GM21529 (cell line): ENCODE data around the gene WFS1.

Experiments used
- ATAC-seq: cut with Tn5 transposase; IDR thresholded peaks from one replicate; pipeline ENCODE4 v1.9.1; 2021; ENCODE audit not compliant: unreplicated experiment

The WFS1 gene

GRCh38 chr4:6337331-6337935 is 67.8 kb downstream of the WFS1 start:
- no peak for ATAC-seq

GRCh38 chr4:6338175-6338950 is 68.7 kb downstream of the WFS1 start:
- no peak for ATAC-seq

GRCh38 chr4:6338951-6339817 is 69.5 kb downstream of the WFS1 start:
- ATAC-seq: no peak

GRCh38 chr4:6339818-6340445 is 70.3 kb downstream of the WFS1 start:
- ATAC-seq: no peak

- ATAC-seq: no peak
Measured at GRCh38 chr4:6340446-6341015, 70.9 kb downstream of the WFS1 start.

GRCh38 chr4:6341696-6342095 is 72.0 kb downstream of the WFS1 start:
- ATAC-seq: no peak

- no peak for ATAC-seq
Measured at GRCh38 chr4:6342530-6343293, 73.1 kb downstream of the WFS1 start.

GRCh38 chr4:6343939-6344408 is 74.3 kb downstream of the WFS1 start:
- no peak for ATAC-seq

- no peak for ATAC-seq
Measured at GRCh38 chr4:6345096-6345830, 75.6 kb downstream of the WFS1 start.

- no peak for ATAC-seq
Measured at GRCh38 chr4:6345866-6346265, 76.2 kb downstream of the WFS1 start.

GRCh38 chr4:6346373-6347110 is 76.9 kb downstream of the WFS1 start:
- no peak for ATAC-seq

- no peak for ATAC-seq
Measured at GRCh38 chr4:6347511-6348045, 77.9 kb downstream of the WFS1 start.

- ATAC-seq: no peak
Measured at GRCh38 chr4:6348408-6348807, 78.8 kb downstream of the WFS1 start.

GRCh38 chr4:6349896-6350603 is 80.4 kb downstream of the WFS1 start:
- no peak for ATAC-seq

- ATAC-seq: no peak
Measured at GRCh38 chr4:6350646-6351045, 81.0 kb downstream of the WFS1 start.

- no peak for ATAC-seq
Measured at GRCh38 chr4:6351246-6352000, 81.8 kb downstream of the WFS1 start.

- ATAC-seq: no peak
Measured at GRCh38 chr4:6352031-6352692, 82.5 kb downstream of the WFS1 start.
